Measurements from ENCODE around the gene GUK1. TPM values are rescaled to one million over a fixed set of nuclear protein-coding genes. Genes with fewer than 3 reads are reported as not detected.
A peak's percentile ranks its signal among the peaks of the same experiment; 100 is the strongest.

GUK1 gene
- total RNA-seq, 1 experiment from 2014 or later, result 196 TPM

GRCh38 chr1:228125185-228125584 is 14.9 kb upstream of the GUK1 start:
- DNase-seq (ENCODE audit: low spot score), result no peak

GRCh38 chr1:228131766-228132165 is 8.3 kb upstream of the GUK1 start:
- DNase-seq (ENCODE audit: low spot score), result no peak

- DNase-seq (ENCODE audit: low spot score), result no peak
These were observed 5.5 kb upstream of the GUK1 start for GRCh38 chr1:228134591-228134990.

GRCh38 chr1:228136901-228137300 is 3.2 kb upstream of the GUK1 start:
- DNase-seq (ENCODE audit: low spot score), result no peak

GRCh38 chr1:228139406-228139930 is 611 bp upstream of the GUK1 start:
- DNase-seq (ENCODE audit: low spot score), result no peak

- DNase-seq (ENCODE audit: low spot score), result no peak
These were observed 696 bp downstream of the GUK1 start for GRCh38 chr1:228140724-228141225.

- peak; percentile 91 for DNase-seq (ENCODE audit: low spot score)
These were observed 1.4 kb downstream of the GUK1 start for GRCh38 chr1:228141226-228142044.

GRCh38 chr1:228142155-228142691 is 2.1 kb downstream of the GUK1 start:
- DNase-seq (ENCODE audit: low spot score), result no peak

GRCh38 chr1:228142701-228143136 is 2.6 kb downstream of the GUK1 start:
- no peak for DNase-seq (ENCODE audit: low spot score)

- DNase-seq (ENCODE audit: low spot score), result no peak
These were observed 3.6 kb downstream of the GUK1 start for GRCh38 chr1:228143480-228144192.

GRCh38 chr1:228144193-228144992 is 4.3 kb downstream of the GUK1 start:
- DNase-seq (ENCODE audit: low spot score), result no peak

- no peak for DNase-seq (ENCODE audit: low spot score)
These were observed 4.9 kb downstream of the GUK1 start for GRCh38 chr1:228144993-228145343.

GRCh38 chr1:228145463-228146416 is 5.7 kb downstream of the GUK1 start:
- no peak for DNase-seq (ENCODE audit: low spot score)

GRCh38 chr1:228146417-228147150 is 6.5 kb downstream of the GUK1 start:
- no peak for DNase-seq (ENCODE audit: low spot score)

- DNase-seq (ENCODE audit: low spot score), result no peak
These were observed 7.1 kb downstream of the GUK1 start for GRCh38 chr1:228147151-228147693.

- no peak for DNase-seq (ENCODE audit: low spot score)
These were observed 7.7 kb downstream of the GUK1 start for GRCh38 chr1:228147768-228148167.

GRCh38 chr1:228148196-228148861 is 8.2 kb downstream of the GUK1 start:
- DNase-seq (ENCODE audit: low spot score), result no peak

- DNase-seq (ENCODE audit: low spot score), result no peak
These were observed 8.9 kb downstream of the GUK1 start for GRCh38 chr1:228148935-228149405.

Data from H4 (cell line).